ENCODE measurements around the gene SLBP. TPM values are rescaled to one million over a fixed set of nuclear protein-coding genes. Genes with fewer than 3 reads are reported as not detected.

The SLBP gene
- total RNA-seq, 2 experiments from 2014 or later: 45.8 to 47.6 TPM

GRCh38 chr4:1755297-1755696 is 43.2 kb upstream of the SLBP start:
- POLR2A ChIA-PET: no interaction called here
- no peak overlapping the region for H3K4me3 Mint-ChIP-seq
- Histone ChIP-seq H3K27me3 (ENCODE audit: control insufficient read depth in 1 of 2, insufficient read depth in 2 of 2, low read length in 2 of 2) (no peaks in the 10 kb centered on the region), H3K4me3 (ENCODE audit: low read length) (no peak overlapping the region), H3K36me3 (ENCODE audit: insufficient read depth, low read length) (no peaks in the 10 kb centered on the region), H3K27ac (ENCODE audit: low read depth in 1 of 2, low read length in 2 of 2) (no peak overlapping the region), H3K9me3 (ENCODE audit: control insufficient read depth in 1 of 2, insufficient read depth in 1 of 2, low read length in 2 of 2) (no peaks in the 10 kb centered on the region), H3K4me1 (ENCODE audit: insufficient read depth, low read length) (peaks cover 25% of the 10 kb centered on the region)
- no peaks in the 10 kb centered on the region for H3K4me1 Mint-ChIP-seq (ENCODE audit: low read depth)
- no peak for ATAC-seq (ENCODE audit: poor library complexity)
- DNase-seq: no peak
- H3K36me3 Mint-ChIP-seq (ENCODE audit: low read depth): no peaks in the 10 kb centered on the region
- CTCF ChIA-PET: no interaction called here
- intact Hi-C loops (cut with DNase I, micrococcal nuclease): no loop called here
- H3K9me3 Mint-ChIP-seq: no peaks in the 10 kb centered on the region
- TF ChIP-seq, protein P1, sequence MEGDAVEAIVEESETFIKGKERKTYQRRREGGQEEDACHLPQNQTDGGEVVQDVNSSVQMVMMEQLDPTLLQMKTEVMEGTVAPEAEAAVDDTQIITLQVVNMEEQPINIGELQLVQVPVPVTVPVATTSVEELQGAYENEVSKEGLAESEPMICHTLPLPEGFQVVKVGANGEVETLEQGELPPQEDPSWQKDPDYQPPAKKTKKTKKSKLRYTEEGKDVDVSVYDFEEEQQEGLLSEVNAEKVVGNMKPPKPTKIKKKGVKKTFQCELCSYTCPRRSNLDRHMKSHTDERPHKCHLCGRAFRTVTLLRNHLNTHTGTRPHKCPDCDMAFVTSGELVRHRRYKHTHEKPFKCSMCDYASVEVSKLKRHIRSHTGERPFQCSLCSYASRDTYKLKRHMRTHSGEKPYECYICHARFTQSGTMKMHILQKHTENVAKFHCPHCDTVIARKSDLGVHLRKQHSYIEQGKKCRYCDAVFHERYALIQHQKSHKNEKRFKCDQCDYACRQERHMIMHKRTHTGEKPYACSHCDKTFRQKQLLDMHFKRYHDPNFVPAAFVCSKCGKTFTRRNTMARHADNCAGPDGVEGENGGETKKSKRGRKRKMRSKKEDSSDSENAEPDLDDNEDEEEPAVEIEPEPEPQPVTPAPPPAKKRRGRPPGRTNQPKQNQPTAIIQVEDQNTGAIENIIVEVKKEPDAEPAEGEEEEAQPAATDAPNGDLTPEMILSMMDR (IDR thresholded peaks at IDR 0.05): no peak
- no peak overlapping the region for H3K27ac Mint-ChIP-seq
- H3K27me3 Mint-ChIP-seq: no peaks in the 10 kb centered on the region

GRCh38 chr4:1754336-1754735 is 42.2 kb upstream of the SLBP start:
- no peak overlapping the region for H3K27ac Mint-ChIP-seq
- CTCF ChIA-PET: no interaction called here
- intact Hi-C loops (cut with DNase I, micrococcal nuclease): no loop called here
- H3K9me3 ChIP-seq (ENCODE audit: control insufficient read depth in 1 of 2, insufficient read depth in 1 of 2, low read length in 2 of 2): no peaks in the 10 kb centered on the region
- H3K36me3 ChIP-seq (ENCODE audit: insufficient read depth, low read length): no peaks in the 10 kb centered on the region
- H3K4me1 ChIP-seq (ENCODE audit: insufficient read depth, low read length): peaks cover 21% of the 10 kb centered on the region
- H3K36me3 Mint-ChIP-seq (ENCODE audit: low read depth): no peaks in the 10 kb centered on the region
- H3K4me1 Mint-ChIP-seq (ENCODE audit: low read depth): no peaks in the 10 kb centered on the region
- no peak overlapping the region for H3K27ac ChIP-seq (ENCODE audit: low read depth in 1 of 2, low read length in 2 of 2)
- ATAC-seq (ENCODE audit: poor library complexity) (no peak), DNase-seq (no peak)
- TF ChIP-seq, protein P1 (IDR thresholded peaks at IDR 0.05): no peak
- no peaks in the 10 kb centered on the region for H3K9me3 Mint-ChIP-seq
- no peak overlapping the region for H3K4me3 Mint-ChIP-seq
- H3K27me3 ChIP-seq (ENCODE audit: control insufficient read depth in 1 of 2, insufficient read depth in 2 of 2, low read length in 2 of 2): no peaks in the 10 kb centered on the region
- no peaks in the 10 kb centered on the region for H3K27me3 Mint-ChIP-seq
- H3K4me3 ChIP-seq (ENCODE audit: low read length): no peak overlapping the region
- POLR2A ChIA-PET: no interaction called here

DNA sequence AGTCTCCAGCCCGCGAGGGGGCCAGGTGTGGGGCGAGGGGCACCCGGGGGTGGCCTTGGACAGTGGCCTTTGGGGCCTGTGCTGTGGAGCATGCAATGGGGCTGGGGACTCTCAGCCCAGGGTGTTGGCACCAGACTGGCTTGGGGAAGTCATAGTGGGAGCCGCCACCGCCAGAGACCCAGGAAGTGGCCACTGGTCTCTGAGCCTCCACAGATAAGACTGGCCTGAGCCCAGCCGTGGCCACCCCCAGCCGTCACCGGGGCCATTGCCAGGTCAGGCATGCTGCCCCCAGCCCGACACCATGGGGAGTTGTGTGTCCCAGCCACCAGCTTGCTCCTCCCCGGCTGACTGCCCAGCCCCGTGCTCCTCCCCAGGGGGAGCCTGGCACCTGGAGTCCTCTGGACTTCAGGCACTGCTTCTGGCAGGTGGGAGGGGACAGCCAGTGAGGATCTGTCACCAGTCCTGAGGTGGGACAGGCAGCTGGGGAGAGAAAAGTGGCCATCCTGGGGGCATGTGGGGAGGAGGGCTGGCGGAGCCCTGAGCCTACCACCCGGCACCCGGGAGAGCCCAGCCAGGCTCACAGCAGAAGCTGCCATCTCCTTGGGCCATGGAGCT is 41.7 kb upstream of the SLBP start:
- no peak for DNase-seq
- Mint-ChIP-seq H3K9me3 (no peaks in the 10 kb centered on the region), H3K36me3 (ENCODE audit: low read depth) (no peaks in the 10 kb centered on the region), H3K4me3 (no peak overlapping the region), H3K27ac (no peak overlapping the region), H3K4me1 (ENCODE audit: low read depth) (no peaks in the 10 kb centered on the region), H3K27me3 (no peaks in the 10 kb centered on the region)
- no peaks in the 10 kb centered on the region for H3K36me3 ChIP-seq (ENCODE audit: insufficient read depth, low read length)
- TF ChIP-seq, protein P1 (IDR thresholded peaks at IDR 0.05): no peak
- POLR2A ChIA-PET: no interaction called here
- no peak overlapping the region for H3K4me3 ChIP-seq (ENCODE audit: low read length)
- CTCF ChIA-PET: no interaction called here
- H3K27ac ChIP-seq (ENCODE audit: low read depth in 1 of 2, low read length in 2 of 2): no peak overlapping the region
- no peaks in the 10 kb centered on the region for H3K27me3 ChIP-seq (ENCODE audit: control insufficient read depth in 1 of 2, insufficient read depth in 2 of 2, low read length in 2 of 2)
- intact Hi-C loops (cut with DNase I, micrococcal nuclease): no loop called here
- ATAC-seq (ENCODE audit: poor library complexity): no peak
- H3K9me3 ChIP-seq (ENCODE audit: control insufficient read depth in 1 of 2, insufficient read depth in 1 of 2, low read length in 2 of 2): no peaks in the 10 kb centered on the region
- H3K4me1 ChIP-seq (ENCODE audit: insufficient read depth, low read length): peaks cover 22% of the 10 kb centered on the region
